Measurements from ENCODE around the gene SLC5A4.

The SLC5A4 gene

DNA sequence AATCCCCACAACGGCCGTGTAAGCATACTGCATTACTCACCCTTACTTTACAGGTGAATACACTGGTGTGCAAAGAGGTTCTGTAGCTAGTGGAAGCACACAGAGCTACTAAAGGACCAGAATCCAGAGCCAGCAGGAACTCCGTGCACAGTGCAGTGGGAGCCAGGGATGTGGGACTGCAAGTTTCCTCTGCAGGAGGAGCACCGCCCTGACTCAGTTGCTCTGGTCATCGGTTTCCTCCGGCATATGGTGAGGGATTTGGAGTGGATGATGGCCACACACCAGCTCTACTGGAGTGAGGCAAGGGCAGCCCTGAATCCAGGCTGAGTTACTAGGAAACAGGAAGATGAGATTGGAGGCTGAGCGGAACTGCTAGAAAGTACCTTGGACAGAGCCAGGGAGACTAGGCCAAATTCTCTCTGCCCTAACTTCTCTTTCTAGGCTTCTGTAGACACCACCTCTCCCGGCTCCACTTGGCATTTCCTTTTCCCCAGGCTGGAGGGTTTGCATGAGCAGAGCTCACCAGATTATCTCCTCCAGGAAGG, 77.9 kb downstream of the SLC5A4 start:
- H3K36me3 ChIP-seq (replicated peaks; ENCODE audit: low read depth, low read length), result no peaks in the 10 kb centered on the region
- peaks cover 29% of the 10 kb centered on the region for H3K27me3 ChIP-seq (ENCODE audit: low read depth, low read length)
- no peaks in the 10 kb centered on the region for H3K79me2 ChIP-seq (ENCODE audit: low read length)
- no peak overlapping the region for H3K4me2 ChIP-seq (ENCODE audit: low read length)
- H2AFZ ChIP-seq (ENCODE audit: low read depth, low read length), result no peak overlapping the region
- no peak overlapping the region for H3K4me3 ChIP-seq (ENCODE audit: low read length)
- no peak overlapping the region for H3K27ac ChIP-seq (ENCODE audit: low read length)
- H4K20me1 ChIP-seq (ENCODE audit: insufficient read depth, low read length), result no peaks in the 10 kb centered on the region
- TF ChIP-seq CTCF (IDR thresholded peaks at IDR 0.05; ENCODE audit: low read depth, low read length), result no peak
- TF ChIP-seq EZH2phosphoT487 (IDR thresholded peaks at IDR 0.05; ENCODE audit: low read depth), result no peak
- no peaks in the 10 kb centered on the region for H3K9me3 ChIP-seq (ENCODE audit: insufficient read depth, low read length)
- H3K4me1 ChIP-seq (ENCODE audit: low read length), result no peaks in the 10 kb centered on the region
- no peak overlapping the region for H3K9ac ChIP-seq (ENCODE audit: low read length)

- no peak for TF ChIP-seq EZH2phosphoT487 (IDR thresholded peaks at IDR 0.05; ENCODE audit: low read depth)
- no peak for TF ChIP-seq CTCF (IDR thresholded peaks at IDR 0.05; ENCODE audit: low read depth, low read length)
- H3K4me3 ChIP-seq (ENCODE audit: low read length), result no peak overlapping the region
- no peak overlapping the region for H3K9ac ChIP-seq (ENCODE audit: low read length)
- H3K9me3 ChIP-seq (ENCODE audit: insufficient read depth, low read length), result no peaks in the 10 kb centered on the region
- H3K36me3 ChIP-seq (replicated peaks; ENCODE audit: low read depth, low read length), result no peaks in the 10 kb centered on the region
- no peak overlapping the region for H3K27ac ChIP-seq (ENCODE audit: low read length)
- H3K79me2 ChIP-seq (ENCODE audit: low read length), result no peaks in the 10 kb centered on the region
- H3K27me3 ChIP-seq (ENCODE audit: low read depth, low read length), result peaks cover 18% of the 10 kb centered on the region
- no peaks in the 10 kb centered on the region for H3K4me1 ChIP-seq (ENCODE audit: low read length)
- H4K20me1 ChIP-seq (ENCODE audit: insufficient read depth, low read length), result no peaks in the 10 kb centered on the region
- no peak overlapping the region for H2AFZ ChIP-seq (ENCODE audit: low read depth, low read length)
- no peak overlapping the region for H3K4me2 ChIP-seq (ENCODE audit: low read length)
Observed at GRCh38 chr22:32175683-32176644, 79.2 kb downstream of the SLC5A4 start.

GRCh38 chr22:32175115-32175514, 80.0 kb downstream of the SLC5A4 start:
- H3K9me3 ChIP-seq (ENCODE audit: insufficient read depth, low read length), result no peaks in the 10 kb centered on the region
- H2AFZ ChIP-seq (ENCODE audit: low read depth, low read length), result no peak overlapping the region
- H4K20me1 ChIP-seq (ENCODE audit: insufficient read depth, low read length), result no peaks in the 10 kb centered on the region
- no peak overlapping the region for H3K9ac ChIP-seq (ENCODE audit: low read length)
- no peaks in the 10 kb centered on the region for H3K79me2 ChIP-seq (ENCODE audit: low read length)
- no peak overlapping the region for H3K4me3 ChIP-seq (ENCODE audit: low read length)
- no peak overlapping the region for H3K27ac ChIP-seq (ENCODE audit: low read length)
- no peaks in the 10 kb centered on the region for H3K4me1 ChIP-seq (ENCODE audit: low read length)
- H3K4me2 ChIP-seq (ENCODE audit: low read length), result no peak overlapping the region
- H3K27me3 ChIP-seq (ENCODE audit: low read depth, low read length), result peaks cover 11% of the 10 kb centered on the region
- no peaks in the 10 kb centered on the region for H3K36me3 ChIP-seq (replicated peaks; ENCODE audit: low read depth, low read length)
- TF ChIP-seq EZH2phosphoT487 (IDR thresholded peaks at IDR 0.05; ENCODE audit: low read depth) (no peak), CTCF (IDR thresholded peaks at IDR 0.05; ENCODE audit: low read depth, low read length) (no peak)
